H1 (cell line): ENCODE results near the gene ITGB5. TPM values are rescaled to one million over a fixed set of nuclear protein-coding genes. Genes with fewer than 3 reads are reported as not detected.

Experiments used
- EP300 ChIP-seq, 2 experiments: IDR thresholded peaks; 1 replicate in 1 of 2; 2 replicates in 1 of 2; pipeline ENCODE4 v1.6.1; 2011 to 2012; ENCODE audit warnings: low read depth in 2 of 2, low read length in 2 of 2, mild to moderate bottlenecking in 2 of 2, borderline replicate concordance in 1 of 2, inconsistent platforms in 1 of 2, moderate library complexity in 1 of 2
- FOSL1 ChIP-seq: IDR thresholded peaks from 2 replicates; pipeline ENCODE4 v1.6.1; 2011; ENCODE audit warnings: mild to moderate bottlenecking, low read depth, low read length, moderate library complexity; ENCODE audit not compliant: insufficient read depth
- KDM5A ChIP-seq: fragments of 200-600 bp; IDR thresholded peaks from 2 replicates; pipeline ENCODE4 v1.7.1; 2012; ENCODE audit warnings: mild to moderate bottlenecking, low read length, inconsistent platforms, mixed read lengths
- POLR2A ChIP-seq, 2 experiments: IDR thresholded peaks; 1 replicate in 1 of 2; 2 replicates in 1 of 2; pipeline ENCODE4 v1.6.1; 2011; ENCODE audit warnings: low read depth in 2 of 2, low read length in 2 of 2, mild to moderate bottlenecking in 2 of 2; ENCODE audit errors: control extremely low read depth in 1 of 2
- SAP30 ChIP-seq: fragments of 300-600 bp; sonication (generic); IDR thresholded peaks from 2 replicates; pipeline ENCODE4 v1.7.1; 2012; ENCODE audit warnings: low read length, moderate library complexity, mild to moderate bottlenecking, inconsistent platforms; ENCODE audit not compliant: insufficient read depth, insufficient replicate concordance
- SIN3A ChIP-seq, 2 experiments: IDR thresholded peaks in 1 of 2; conservative IDR thresholded peaks in 1 of 2; 2 replicates each; pipeline ENCODE4 v1.6.1; 2011 to 2012; ENCODE audit warnings: low read length in 2 of 2, improper control_type of control experiment in 1 of 2, low read depth in 1 of 2, mild to moderate bottlenecking in 1 of 2
- TCF12 ChIP-seq: IDR thresholded peaks from 2 replicates; pipeline ENCODE4 v1.6.1; 2011; ENCODE audit warnings: low read depth, mild to moderate bottlenecking, low read length
- polyA plus RNA-seq, 7 experiments: library from polyadenylated mRNA; depleted of rRNA in 3 of 7; stranded (reverse) in 5 of 7; unstranded in 2 of 7; fragments of >200 nt in 5 of 7; fragments of 200-250 nt in 2 of 7; gene quantifications; 1 replicate in 5 of 7; 2 replicates in 1 of 7; 4 replicates in 1 of 7; pipeline versions ENCODE4 v1.2.1 to v1.2.3, GENCODE V29; 2011 to 2013; ENCODE audit warnings: missing spikeins in 2 of 7, mixed read lengths in 2 of 7
- total RNA-seq: library from RNA; stranded (reverse); fragmentation: NEBNext Ultra II Directional; extraction: Animal tissue kit (Norgen Biotek cat#: 25700); gene quantifications from 2 replicates; pipeline ENCODE4 v1.2.1, GENCODE V29; 2021
- TF ChIP-seq, protein P1 (sequence below): fragments of 300-600 bp; sonication (generic); IDR thresholded peaks from 2 replicates; pipeline ENCODE4 v1.7.1; 2012; ENCODE audit warnings: low read length, moderate library complexity, mild to moderate bottlenecking, inconsistent platforms; ENCODE audit not compliant: insufficient replicate concordance

ITGB5 gene
- total and polyA plus RNA-seq, 2 of the 8 experiments (the other 6 are each of a cell fraction or from before 2014, with no cell fraction given): 101 to 268 TPM

DNA sequence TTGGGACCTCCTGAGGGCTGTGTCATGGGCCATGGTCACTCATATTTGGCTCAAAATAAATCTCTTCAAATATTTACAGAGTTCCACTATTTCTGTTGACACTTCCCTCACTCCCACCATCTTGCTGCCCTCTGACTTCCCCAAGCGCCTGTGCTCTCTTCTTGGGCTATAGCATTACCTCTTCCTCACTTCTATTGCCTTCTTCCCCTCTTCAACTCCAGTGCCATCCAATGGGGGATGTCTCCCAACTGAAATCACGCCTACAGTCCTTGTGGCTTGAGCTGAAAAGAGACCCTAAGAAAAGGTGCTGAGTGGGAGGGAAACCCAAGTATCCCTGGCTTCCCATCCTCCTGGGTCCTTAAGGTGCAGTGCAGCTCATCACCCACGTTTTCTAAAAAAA, 135.1 kb downstream of the ITGB5 start (continued):
- TF ChIP-seq, protein P1, sequence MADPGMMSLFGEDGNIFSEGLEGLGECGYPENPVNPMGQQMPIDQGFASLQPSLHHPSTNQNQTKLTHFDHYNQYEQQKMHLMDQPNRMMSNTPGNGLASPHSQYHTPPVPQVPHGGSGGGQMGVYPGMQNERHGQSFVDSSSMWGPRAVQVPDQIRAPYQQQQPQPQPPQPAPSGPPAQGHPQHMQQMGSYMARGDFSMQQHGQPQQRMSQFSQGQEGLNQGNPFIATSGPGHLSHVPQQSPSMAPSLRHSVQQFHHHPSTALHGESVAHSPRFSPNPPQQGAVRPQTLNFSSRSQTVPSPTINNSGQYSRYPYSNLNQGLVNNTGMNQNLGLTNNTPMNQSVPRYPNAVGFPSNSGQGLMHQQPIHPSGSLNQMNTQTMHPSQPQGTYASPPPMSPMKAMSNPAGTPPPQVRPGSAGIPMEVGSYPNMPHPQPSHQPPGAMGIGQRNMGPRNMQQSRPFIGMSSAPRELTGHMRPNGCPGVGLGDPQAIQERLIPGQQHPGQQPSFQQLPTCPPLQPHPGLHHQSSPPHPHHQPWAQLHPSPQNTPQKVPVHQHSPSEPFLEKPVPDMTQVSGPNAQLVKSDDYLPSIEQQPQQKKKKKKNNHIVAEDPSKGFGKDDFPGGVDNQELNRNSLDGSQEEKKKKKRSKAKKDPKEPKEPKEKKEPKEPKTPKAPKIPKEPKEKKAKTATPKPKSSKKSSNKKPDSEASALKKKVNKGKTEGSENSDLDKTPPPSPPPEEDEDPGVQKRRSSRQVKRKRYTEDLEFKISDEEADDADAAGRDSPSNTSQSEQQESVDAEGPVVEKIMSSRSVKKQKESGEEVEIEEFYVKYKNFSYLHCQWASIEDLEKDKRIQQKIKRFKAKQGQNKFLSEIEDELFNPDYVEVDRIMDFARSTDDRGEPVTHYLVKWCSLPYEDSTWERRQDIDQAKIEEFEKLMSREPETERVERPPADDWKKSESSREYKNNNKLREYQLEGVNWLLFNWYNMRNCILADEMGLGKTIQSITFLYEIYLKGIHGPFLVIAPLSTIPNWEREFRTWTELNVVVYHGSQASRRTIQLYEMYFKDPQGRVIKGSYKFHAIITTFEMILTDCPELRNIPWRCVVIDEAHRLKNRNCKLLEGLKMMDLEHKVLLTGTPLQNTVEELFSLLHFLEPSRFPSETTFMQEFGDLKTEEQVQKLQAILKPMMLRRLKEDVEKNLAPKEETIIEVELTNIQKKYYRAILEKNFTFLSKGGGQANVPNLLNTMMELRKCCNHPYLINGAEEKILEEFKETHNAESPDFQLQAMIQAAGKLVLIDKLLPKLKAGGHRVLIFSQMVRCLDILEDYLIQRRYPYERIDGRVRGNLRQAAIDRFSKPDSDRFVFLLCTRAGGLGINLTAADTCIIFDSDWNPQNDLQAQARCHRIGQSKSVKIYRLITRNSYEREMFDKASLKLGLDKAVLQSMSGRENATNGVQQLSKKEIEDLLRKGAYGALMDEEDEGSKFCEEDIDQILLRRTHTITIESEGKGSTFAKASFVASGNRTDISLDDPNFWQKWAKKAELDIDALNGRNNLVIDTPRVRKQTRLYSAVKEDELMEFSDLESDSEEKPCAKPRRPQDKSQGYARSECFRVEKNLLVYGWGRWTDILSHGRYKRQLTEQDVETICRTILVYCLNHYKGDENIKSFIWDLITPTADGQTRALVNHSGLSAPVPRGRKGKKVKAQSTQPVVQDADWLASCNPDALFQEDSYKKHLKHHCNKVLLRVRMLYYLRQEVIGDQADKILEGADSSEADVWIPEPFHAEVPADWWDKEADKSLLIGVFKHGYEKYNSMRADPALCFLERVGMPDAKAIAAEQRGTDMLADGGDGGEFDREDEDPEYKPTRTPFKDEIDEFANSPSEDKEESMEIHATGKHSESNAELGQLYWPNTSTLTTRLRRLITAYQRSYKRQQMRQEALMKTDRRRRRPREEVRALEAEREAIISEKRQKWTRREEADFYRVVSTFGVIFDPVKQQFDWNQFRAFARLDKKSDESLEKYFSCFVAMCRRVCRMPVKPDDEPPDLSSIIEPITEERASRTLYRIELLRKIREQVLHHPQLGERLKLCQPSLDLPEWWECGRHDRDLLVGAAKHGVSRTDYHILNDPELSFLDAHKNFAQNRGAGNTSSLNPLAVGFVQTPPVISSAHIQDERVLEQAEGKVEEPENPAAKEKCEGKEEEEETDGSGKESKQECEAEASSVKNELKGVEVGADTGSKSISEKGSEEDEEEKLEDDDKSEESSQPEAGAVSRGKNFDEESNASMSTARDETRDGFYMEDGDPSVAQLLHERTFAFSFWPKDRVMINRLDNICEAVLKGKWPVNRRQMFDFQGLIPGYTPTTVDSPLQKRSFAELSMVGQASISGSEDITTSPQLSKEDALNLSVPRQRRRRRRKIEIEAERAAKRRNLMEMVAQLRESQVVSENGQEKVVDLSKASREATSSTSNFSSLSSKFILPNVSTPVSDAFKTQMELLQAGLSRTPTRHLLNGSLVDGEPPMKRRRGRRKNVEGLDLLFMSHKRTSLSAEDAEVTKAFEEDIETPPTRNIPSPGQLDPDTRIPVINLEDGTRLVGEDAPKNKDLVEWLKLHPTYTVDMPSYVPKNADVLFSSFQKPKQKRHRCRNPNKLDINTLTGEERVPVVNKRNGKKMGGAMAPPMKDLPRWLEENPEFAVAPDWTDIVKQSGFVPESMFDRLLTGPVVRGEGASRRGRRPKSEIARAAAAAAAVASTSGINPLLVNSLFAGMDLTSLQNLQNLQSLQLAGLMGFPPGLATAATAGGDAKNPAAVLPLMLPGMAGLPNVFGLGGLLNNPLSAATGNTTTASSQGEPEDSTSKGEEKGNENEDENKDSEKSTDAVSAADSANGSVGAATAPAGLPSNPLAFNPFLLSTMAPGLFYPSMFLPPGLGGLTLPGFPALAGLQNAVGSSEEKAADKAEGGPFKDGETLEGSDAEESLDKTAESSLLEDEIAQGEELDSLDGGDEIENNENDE: no peak
- TF ChIP-seq KDM5A: no peak
- TF ChIP-seq EP300 (IDR thresholded peaks at IDR 0.05; ENCODE audit: borderline replicate concordance in 1 of 2, low read depth in 2 of 2, low read length in 2 of 2): no peak
- TF ChIP-seq POLR2A (IDR thresholded peaks at IDR 0.05; ENCODE audit: control extremely low read depth in 1 of 2, low read depth in 2 of 2, low read length in 2 of 2): no peak
- TF ChIP-seq SAP30: no peak
- no peak for TF ChIP-seq FOSL1
- TF ChIP-seq SIN3A (conservative IDR thresholded peaks at IDR 0.05 in 1 of 2, IDR thresholded peaks at IDR 0.05 in 1 of 2; ENCODE audit: low read depth in 1 of 2, low read length in 2 of 2): no peak
- TF ChIP-seq TCF12: no peak
- TF ChIP-seq, all 59 proteins: peak for 0
